ENCODE data around the gene SUSD1. TPM values are rescaled to one million over a fixed set of nuclear protein-coding genes. Genes with fewer than 3 reads are reported as not detected.

SUSD1 gene
- total and polyA plus RNA-seq, 2 donors (not counting 3 experiments of a cell fraction or from before 2014, with no cell fraction given): 33.1 to 37.8 TPM

- peak overlapping the region; percentile 25 for H3K9ac ChIP-seq (replicated peaks; ENCODE audit: extremely low read depth, insufficient read depth, low read length)
Observed at GRCh38 chr9:112020680-112021596, 154.2 kb downstream of the SUSD1 start.

More at GRCh38 chr9:112020680-112021596, 154.2 kb downstream of the SUSD1 start:
- BruUV-seq (replicated peaks): TSS peak; percentile 56
- Histone ChIP-seq H3K36me3 (ENCODE audit: control insufficient read depth in 2 of 2, extremely low read depth in 1 of 2, insufficient read depth in 2 of 2, low read length in 2 of 2) (no peaks in the 10 kb centered on the region), H3K27ac (ENCODE audit: insufficient read depth, low read depth, low read length) (peak overlapping the region; percentile 64), H3K4me3 (replicated peaks in 1 of 3; ENCODE audit: insufficient read depth in 1 of 3, low read depth in 1 of 3, low read length in 3 of 3) (no peak overlapping the region), H2AFZ (ENCODE audit: low read depth, low read length) (no peak overlapping the region), H3K4me2 (ENCODE audit: insufficient read depth, low read length) (peak overlapping the region; percentile 30), H4K20me1 (replicated peaks; ENCODE audit: control insufficient read depth, extremely low read depth, insufficient read depth, low read length) (no peaks in the 10 kb centered on the region), H3K9me3 (replicated peaks; ENCODE audit: control insufficient read depth, insufficient read depth, low read length) (no peaks in the 10 kb centered on the region), H3K9me1 (replicated peaks; ENCODE audit: control insufficient read depth, extremely low read depth, insufficient read depth, low read length) (no peaks in the 10 kb centered on the region), H3K4me1 (ENCODE audit: control insufficient read depth, extremely low read depth, insufficient read depth, low read length) (peaks cover 24% of the 10 kb centered on the region), H3K79me2 (ENCODE audit: control insufficient read depth, insufficient read depth, low read length) (no peaks in the 10 kb centered on the region), H3K27me3 (ENCODE audit: control insufficient read depth in 2 of 2, insufficient read depth in 2 of 2, low read length in 2 of 2) (no peaks in the 10 kb centered on the region)
- dilution Hi-C loops (cut with MboI; ENCODE audit: extremely low pct_ligation_motif_present, low sequenced_read_pairs) (no loop called here), intact Hi-C loops (cut with micrococcal nuclease) (loop anchor here (1.0 to 2.0 kb wide), 4 partner anchors 9 to 124 kb away; partner anchors contain the start of gene UGCG)
- ChIA-PET POLR2A (interaction anchor here (1.9 kb wide), 1 partner anchor 9 kb away, joined by 5 read pairs; no protein-coding TSS in a partner anchor), CTCF (interaction anchor here (0.7 to 2.9 kb wide), 14 partner anchors 9 to 261 kb away, joined by 3 to 25 read pairs (median 5); no protein-coding TSS in a partner anchor)
- FAIRE-seq (peak; percentile 74), DNase-seq (ENCODE audit: low read depth, low spot score) (peak; percentile 74)
- TF ChIP-seq MYC (IDR thresholded peaks at IDR 0.05; ENCODE audit: low read depth, low read length): no peak
- TF ChIP-seq MAX (IDR thresholded peaks at IDR 0.05; ENCODE audit: insufficient read depth, insufficient read length): no peak
- TF ChIP-seq POLR2A (IDR thresholded peaks at IDR 0.05; ENCODE audit: low read depth, low read length): no peak
- no peak for TF ChIP-seq CTCF (IDR thresholded peaks at IDR 0.05; ENCODE audit: extremely low read depth in 1 of 2, insufficient read depth in 1 of 2, low read depth in 1 of 2, low read length in 2 of 2)
- TF ChIP-seq POLR2AphosphoS5 (IDR thresholded peaks at IDR 0.05; ENCODE audit: insufficient read depth, low read depth, low read length): peak; percentile 47
- TF ChIP-seq FOS (IDR thresholded peaks at IDR 0.05; ENCODE audit: borderline replicate concordance, insufficient read depth, low read length): peak; percentile 96
- TF ChIP-seq GATA2 (IDR thresholded peaks at IDR 0.05; ENCODE audit: insufficient read depth, insufficient read length, low read depth, low read length): peak; percentile 20
- TF ChIP-seq JUN (IDR thresholded peaks at IDR 0.05; ENCODE audit: borderline replicate concordance, insufficient read depth, insufficient read length, low read depth): peak; percentile 90
- TF ChIP-seq EZH2 (IDR thresholded peaks at IDR 0.05; ENCODE audit: borderline replicate concordance, low read depth, low read length, severe bottlenecking): no peak

Measured in endothelial cell of umbilical vein (primary cell).